Panc1 (cell line): Measurements from ENCODE around the gene CFAP69.

Experiments used
- POLR2AphosphoS5 ChIP-seq: IDR thresholded peaks from 2 replicates; pipeline ENCODE4 v1.6.1; 2012; ENCODE audit warnings: mild to moderate bottlenecking, low read depth, low read length, moderate library complexity
- REST ChIP-seq, 2 experiments: IDR thresholded peaks; 2 replicates each; pipeline ENCODE4 v1.6.1; 2011 to 2012; ENCODE audit warnings: low read depth in 2 of 2, control low read depth in 1 of 2, low read length in 1 of 2, mild to moderate bottlenecking in 1 of 2, moderate library complexity in 1 of 2; ENCODE audit not compliant: insufficient read depth in 1 of 2
- SIN3A ChIP-seq: IDR thresholded peaks from 2 replicates; pipeline ENCODE4 v1.6.1; 2012; ENCODE audit warnings: low read depth, mild to moderate bottlenecking, low read length, moderate library complexity, borderline replicate concordance; ENCODE audit not compliant: insufficient read depth
- TCF7L2 ChIP-seq: IDR thresholded peaks from 2 replicates; pipeline ENCODE4 v1.6.1; 2011; ENCODE audit warnings: mild to moderate bottlenecking, low read depth, low read length, inconsistent platforms
- TF ChIP-seq, protein P1 (sequence below): fragments of 450-650 bp; IDR thresholded peaks from 2 replicates; pipeline ENCODE4 v1.5.1; 2017; ENCODE audit warnings: mild to moderate bottlenecking

- TF ChIP-seq, protein P1, sequence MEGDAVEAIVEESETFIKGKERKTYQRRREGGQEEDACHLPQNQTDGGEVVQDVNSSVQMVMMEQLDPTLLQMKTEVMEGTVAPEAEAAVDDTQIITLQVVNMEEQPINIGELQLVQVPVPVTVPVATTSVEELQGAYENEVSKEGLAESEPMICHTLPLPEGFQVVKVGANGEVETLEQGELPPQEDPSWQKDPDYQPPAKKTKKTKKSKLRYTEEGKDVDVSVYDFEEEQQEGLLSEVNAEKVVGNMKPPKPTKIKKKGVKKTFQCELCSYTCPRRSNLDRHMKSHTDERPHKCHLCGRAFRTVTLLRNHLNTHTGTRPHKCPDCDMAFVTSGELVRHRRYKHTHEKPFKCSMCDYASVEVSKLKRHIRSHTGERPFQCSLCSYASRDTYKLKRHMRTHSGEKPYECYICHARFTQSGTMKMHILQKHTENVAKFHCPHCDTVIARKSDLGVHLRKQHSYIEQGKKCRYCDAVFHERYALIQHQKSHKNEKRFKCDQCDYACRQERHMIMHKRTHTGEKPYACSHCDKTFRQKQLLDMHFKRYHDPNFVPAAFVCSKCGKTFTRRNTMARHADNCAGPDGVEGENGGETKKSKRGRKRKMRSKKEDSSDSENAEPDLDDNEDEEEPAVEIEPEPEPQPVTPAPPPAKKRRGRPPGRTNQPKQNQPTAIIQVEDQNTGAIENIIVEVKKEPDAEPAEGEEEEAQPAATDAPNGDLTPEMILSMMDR: no peak
- TF ChIP-seq POLR2AphosphoS5 (no peak), REST (IDR thresholded peaks at IDR 0.05; ENCODE audit: insufficient read depth in 1 of 2, low read depth in 2 of 2, low read length in 1 of 2) (no peak), SIN3A (no peak), TCF7L2 (no peak)
Observed at GRCh38 chr7:90303241-90303640, 58.3 kb downstream of the CFAP69 start.
